ENCODE results near the gene FBN3.

DNA sequence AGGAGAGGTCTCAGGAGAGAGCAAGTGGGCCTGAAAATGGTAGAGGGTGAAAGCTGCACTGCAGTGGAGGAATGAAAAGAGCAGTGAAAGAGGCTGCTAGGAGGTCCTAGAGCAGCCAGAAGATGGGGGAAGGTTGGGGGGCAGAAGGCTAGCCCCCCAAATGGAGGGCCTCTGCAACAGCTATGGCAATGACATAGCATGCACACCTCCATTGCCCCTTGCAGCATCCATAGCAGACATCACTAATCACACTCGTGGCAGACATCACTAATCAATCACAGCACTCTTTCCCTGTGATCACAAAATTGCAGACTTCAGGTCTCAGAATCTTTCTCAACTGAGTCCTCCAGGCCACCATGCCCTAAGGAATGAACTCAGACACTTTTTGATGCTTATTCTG lies 74.9 kb downstream of the FBN3 start:
- no peak for TF ChIP-seq ZNF274 (IDR thresholded peaks at IDR 0.05; ENCODE audit: low read depth, low read length)
- no peak for TF ChIP-seq YY1 (IDR thresholded peaks at IDR 0.05; ENCODE audit: insufficient read depth, insufficient read length)

Measured in NT2/D1 (cell line).